GM12878 (cell line): ENCODE data around the gene ZNF407.

Source experiments
- E2F4 ChIP-seq: IDR thresholded peaks from 2 replicates; pipeline ENCODE4 v1.6.1; 2012; ENCODE audit warnings: low read depth, low read length, improper control_type of control experiment
- ELK1 ChIP-seq: IDR thresholded peaks from 2 replicates; pipeline ENCODE4 v1.6.1; 2012; ENCODE audit warnings: low read depth, low read length, improper control_type of control experiment
- FOS ChIP-seq: IDR thresholded peaks from 3 replicates; pipeline ENCODE4 v1.6.1; 2011; ENCODE audit warnings: borderline replicate concordance; ENCODE audit not compliant: insufficient read length; ENCODE audit errors: extremely low read depth
- MYC ChIP-seq: IDR thresholded peaks from 2 replicates; pipeline ENCODE4 v1.6.1; 2011; ENCODE audit warnings: mild to moderate bottlenecking, low read length, moderate library complexity, inconsistent platforms; ENCODE audit not compliant: insufficient read depth, insufficient replicate concordance, insufficient read length, severe bottlenecking
- PBX3 ChIP-seq: IDR thresholded peaks from 2 replicates; pipeline ENCODE4 v1.6.1; 2011; ENCODE audit warnings: mild to moderate bottlenecking, low read depth, low read length, moderate library complexity; ENCODE audit not compliant: insufficient replicate concordance
- POLR2AphosphoS5 ChIP-seq: IDR thresholded peaks from 2 replicates; pipeline ENCODE4 v1.6.1; 2011; ENCODE audit warnings: mild to moderate bottlenecking, low read length, inconsistent platforms
- SIN3A ChIP-seq: IDR thresholded peaks from 2 replicates; pipeline ENCODE4 v1.6.1; 2012; ENCODE audit warnings: low read depth, low read length, improper control_type of control experiment
- SP1 ChIP-seq: IDR thresholded peaks from one replicate; pipeline ENCODE4 v1.6.1; 2011; ENCODE audit warnings: low read depth, low read length
- TCF12 ChIP-seq: IDR thresholded peaks from 2 replicates; pipeline ENCODE4 v1.6.1; 2011; ENCODE audit warnings: low read depth, mild to moderate bottlenecking, low read length
- TF ChIP-seq, protein P1 (sequence below), 3 experiments: IDR thresholded peaks in 2 of 3; conservative IDR thresholded peaks in 1 of 3; 2 replicates each; pipeline ENCODE4 v1.5.1; 2011; ENCODE audit warnings: low read depth in 3 of 3, low read length in 3 of 3, mild to moderate bottlenecking in 3 of 3, control low read depth in 2 of 3, moderate library complexity in 2 of 3, inconsistent platforms in 1 of 3, mixed read lengths in 1 of 3; ENCODE audit not compliant: control insufficient read depth in 2 of 3, insufficient read depth in 1 of 3; ENCODE audit errors: extremely low read depth in 1 of 3
- TF ChIP-seq, protein P2 (sequence below): IDR thresholded peaks from 2 replicates; pipeline ENCODE4 v1.6.1; 2012; ENCODE audit warnings: low read depth, low read length, improper control_type of control experiment

- no peak for TF ChIP-seq SP1
- TF ChIP-seq, protein P1, sequence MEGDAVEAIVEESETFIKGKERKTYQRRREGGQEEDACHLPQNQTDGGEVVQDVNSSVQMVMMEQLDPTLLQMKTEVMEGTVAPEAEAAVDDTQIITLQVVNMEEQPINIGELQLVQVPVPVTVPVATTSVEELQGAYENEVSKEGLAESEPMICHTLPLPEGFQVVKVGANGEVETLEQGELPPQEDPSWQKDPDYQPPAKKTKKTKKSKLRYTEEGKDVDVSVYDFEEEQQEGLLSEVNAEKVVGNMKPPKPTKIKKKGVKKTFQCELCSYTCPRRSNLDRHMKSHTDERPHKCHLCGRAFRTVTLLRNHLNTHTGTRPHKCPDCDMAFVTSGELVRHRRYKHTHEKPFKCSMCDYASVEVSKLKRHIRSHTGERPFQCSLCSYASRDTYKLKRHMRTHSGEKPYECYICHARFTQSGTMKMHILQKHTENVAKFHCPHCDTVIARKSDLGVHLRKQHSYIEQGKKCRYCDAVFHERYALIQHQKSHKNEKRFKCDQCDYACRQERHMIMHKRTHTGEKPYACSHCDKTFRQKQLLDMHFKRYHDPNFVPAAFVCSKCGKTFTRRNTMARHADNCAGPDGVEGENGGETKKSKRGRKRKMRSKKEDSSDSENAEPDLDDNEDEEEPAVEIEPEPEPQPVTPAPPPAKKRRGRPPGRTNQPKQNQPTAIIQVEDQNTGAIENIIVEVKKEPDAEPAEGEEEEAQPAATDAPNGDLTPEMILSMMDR (IDR thresholded peaks at IDR 0.05 in 2 of 3, conservative IDR thresholded peaks at IDR 0.05 in 1 of 3; ENCODE audit: control insufficient read depth in 2 of 3, extremely low read depth in 1 of 3, insufficient read depth in 1 of 3, low read depth in 3 of 3, low read length in 3 of 3) = no peak
- TF ChIP-seq PBX3 = no peak
- TF ChIP-seq TCF12 = no peak
- TF ChIP-seq, protein P2, sequence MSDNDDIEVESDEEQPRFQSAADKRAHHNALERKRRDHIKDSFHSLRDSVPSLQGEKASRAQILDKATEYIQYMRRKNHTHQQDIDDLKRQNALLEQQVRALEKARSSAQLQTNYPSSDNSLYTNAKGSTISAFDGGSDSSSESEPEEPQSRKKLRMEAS = no peak
- no peak for TF ChIP-seq MYC
- TF ChIP-seq POLR2AphosphoS5 = no peak
- no peak for TF ChIP-seq FOS
- no peak for TF ChIP-seq ELK1
- no peak for TF ChIP-seq SIN3A
- TF ChIP-seq E2F4 = no peak
Measured at GRCh38 chr18:75070625-75071483, 473.2 kb downstream of the ZNF407 start.
